ENCODE measurements around the gene ELP1. TPM values are rescaled to one million over a fixed set of nuclear protein-coding genes. Genes with fewer than 3 reads are reported as not detected.

The ELP1 gene
- total RNA-seq, 4 donors from 2014 or later: 15.0 to 20.9 (median 20.6) TPM

- no peak for TF ChIP-seq CTCF (IDR thresholded peaks at IDR 0.05; ENCODE audit: low read depth)
These were observed 29.7 kb upstream of the ELP1 start for GRCh38 chr9:108963459-108964143.

GRCh38 chr9:108961151-108961550 is 27.2 kb upstream of the ELP1 start:
- TF ChIP-seq CTCF (IDR thresholded peaks at IDR 0.05; ENCODE audit: low read depth): no peak

- TF ChIP-seq CTCF (IDR thresholded peaks at IDR 0.05; ENCODE audit: low read depth): no peak
These were observed 26.4 kb upstream of the ELP1 start for GRCh38 chr9:108960331-108960730.

- no peak for TF ChIP-seq CTCF (IDR thresholded peaks at IDR 0.05; ENCODE audit: low read depth)
These were observed 22.7 kb upstream of the ELP1 start for GRCh38 chr9:108956631-108957026.

GRCh38 chr9:108956022-108956630 is 22.2 kb upstream of the ELP1 start:
- TF ChIP-seq CTCF (IDR thresholded peaks at IDR 0.05; ENCODE audit: low read depth): no peak

GRCh38 chr9:108953983-108954574 is 20.2 kb upstream of the ELP1 start:
- TF ChIP-seq CTCF (IDR thresholded peaks at IDR 0.05; ENCODE audit: low read depth): no peak

- TF ChIP-seq CTCF (IDR thresholded peaks at IDR 0.05; ENCODE audit: low read depth): no peak
These were observed 17.7 kb upstream of the ELP1 start for GRCh38 chr9:108951578-108951977.

Measured in subcutaneous adipose tissue (tissue), 4 donors.